IMR-90 (cell line): ENCODE results near the gene TMEM260. TPM values are rescaled to one million over a fixed set of nuclear protein-coding genes. Genes with fewer than 3 reads are reported as not detected.

Source experiments
- ATAC-seq: fragments of 200-7000 bp; cut with Tn5 transposase; 2 replicates; pipeline ENCODE4 v1.9.1; 2020; ENCODE audit warnings: low read depth, mild to moderate bottlenecking, moderate library complexity
- BruUV-seq: library from RNA; stranded (reverse); fragments of 400-500 nt; replicated peaks from 2 replicates; lab custom pipeline; 2021; lab: Mats Ljungman, UMichigan
- CTCF ChIA-PET: fragments of 300-600 bp; formaldehyde crosslinking; extraction: SDS; loops from one replicate; lab custom pipeline; 2021; ENCODE audit warnings: antibody characterized with exemption; lab: Yijun Ruan, JAX
- POLR2A ChIA-PET: fragments of 300-600 bp; sonication (Branson Sonifier 250); formaldehyde crosslinking; loops from one replicate; lab custom pipeline; 2022; ENCODE audit warnings: antibody characterized with exemption; ENCODE audit not compliant: unreplicated experiment; lab: Charles Lee
- DNase-seq: peaks from one replicate; pipeline ENCODE4 v3.0.0; 2013
- H2AFZ ChIP-seq: replicated peaks from 2 replicates; pipeline ENCODE3; 2013; ENCODE audit warnings: low read length, mild to moderate bottlenecking; ENCODE audit not compliant: poor library complexity
- H2AK5ac ChIP-seq: 2 replicates; pipeline ENCODE4 v1.6.1; 2013; ENCODE audit warnings: low read depth, low read length, inconsistent platforms
- H2AK9ac ChIP-seq: replicated peaks from 2 replicates; pipeline ENCODE3; 2013; ENCODE audit warnings: mild to moderate bottlenecking, low read depth, low read length, moderate library complexity; ENCODE audit not compliant: poor library complexity
- H2BK120ac ChIP-seq: 2 replicates; pipeline ENCODE4 v1.6.1; 2013; ENCODE audit warnings: low read depth, low read length, inconsistent platforms
- H2BK15ac ChIP-seq: 3 replicates; pipeline ENCODE4 v1.6.1; 2013; ENCODE audit warnings: low read depth, low read length, inconsistent platforms
- H2BK20ac ChIP-seq: 2 replicates; pipeline ENCODE4 v1.6.1; 2013; ENCODE audit warnings: low read depth, mild to moderate bottlenecking, inconsistent platforms, low read length, moderate library complexity
- H2BK5ac ChIP-seq: 2 replicates; pipeline ENCODE4 v1.6.1; 2013; ENCODE audit warnings: mild to moderate bottlenecking, low read depth, low read length, inconsistent platforms; ENCODE audit not compliant: poor library complexity, severe bottlenecking
- H3K14ac ChIP-seq: replicated peaks from 2 replicates; pipeline ENCODE4 v1.6.1; 2013; ENCODE audit warnings: low read depth, low read length, inconsistent platforms
- H3K18ac ChIP-seq: 2 replicates; pipeline ENCODE4 v1.6.1; 2013; ENCODE audit warnings: low read depth, low read length, control low read depth
- H3K23ac ChIP-seq: 2 replicates; pipeline ENCODE4 v1.6.1; 2013; ENCODE audit warnings: low read depth, low read length, inconsistent platforms
- H3K27ac ChIP-seq: 2 replicates; pipeline ENCODE4 v1.5.1; 2013; ENCODE audit warnings: mild to moderate bottlenecking, control low read depth, low read length; ENCODE audit not compliant: insufficient read depth
- H3K27me3 ChIP-seq: 2 replicates; pipeline ENCODE4 v1.6.1; 2013; ENCODE audit warnings: low read length; ENCODE audit not compliant: control insufficient read depth, insufficient read depth
- H3K36me3 ChIP-seq: 2 replicates; pipeline ENCODE4 v1.6.1; 2013; ENCODE audit warnings: low read length, mixed read lengths; ENCODE audit not compliant: control insufficient read depth, insufficient read depth
- H3K4ac ChIP-seq: 2 replicates; pipeline ENCODE4 v1.6.1; 2013; ENCODE audit warnings: low read depth, low read length, inconsistent platforms
- H3K4me1 ChIP-seq: 2 replicates; pipeline ENCODE4 v1.6.1; 2013; ENCODE audit warnings: low read length, mixed read lengths; ENCODE audit not compliant: control insufficient read depth, insufficient read depth
- H3K4me2 ChIP-seq: 2 replicates; pipeline ENCODE4 v1.6.1; 2013; ENCODE audit warnings: low read depth, mild to moderate bottlenecking, control low read depth, low read length, moderate library complexity
- H3K4me3 ChIP-seq: 2 replicates; pipeline ENCODE4 v1.5.1; 2013; ENCODE audit warnings: low read depth, mild to moderate bottlenecking, control low read depth, low read length, moderate library complexity; ENCODE audit not compliant: insufficient read depth
- H3K56ac ChIP-seq: 2 replicates; pipeline ENCODE4 v1.6.1; 2013; ENCODE audit warnings: low read length, inconsistent platforms; ENCODE audit not compliant: insufficient read depth; ENCODE audit errors: extremely low read depth
- H3K79me1 ChIP-seq, 2 experiments: 2 replicates each; pipeline ENCODE4 v1.6.1; 2013; ENCODE audit warnings: low read length in 2 of 2, inconsistent platforms in 1 of 2, low read depth in 1 of 2
- H3K9ac ChIP-seq: 2 replicates; pipeline ENCODE4 v1.6.1; 2013; ENCODE audit warnings: low read depth, low read length, control low read depth
- H3K9me1 ChIP-seq: 2 replicates; pipeline ENCODE4 v1.6.1; 2013; ENCODE audit warnings: low read length, inconsistent platforms; ENCODE audit not compliant: insufficient read depth
- H3K9me3 ChIP-seq: 2 replicates; pipeline ENCODE4 v1.6.1; 2013; ENCODE audit warnings: low read length; ENCODE audit not compliant: control insufficient read depth, insufficient read depth
- H4K20me1 ChIP-seq: 2 replicates; pipeline ENCODE4 v1.6.1; 2013; ENCODE audit warnings: low read length, inconsistent platforms; ENCODE audit not compliant: insufficient read depth
- H4K5ac ChIP-seq: 2 replicates; pipeline ENCODE4 v1.6.1; 2013; ENCODE audit warnings: mild to moderate bottlenecking, low read depth, low read length, control low read depth
- H4K8ac ChIP-seq, 2 experiments: 2 replicates each; pipeline ENCODE4 v1.6.1; 2013; ENCODE audit warnings: low read depth in 2 of 2, low read length in 2 of 2, control low read depth in 1 of 2, inconsistent platforms in 1 of 2
- H4K91ac ChIP-seq: 2 replicates; pipeline ENCODE4 v1.6.1; 2013; ENCODE audit warnings: low read depth, low read length, inconsistent platforms; ENCODE audit not compliant: insufficient read depth
- POLR2A ChIP-seq: IDR thresholded peaks from 2 replicates; pipeline ENCODE4 v1.6.1; 2012; ENCODE audit warnings: mild to moderate bottlenecking, low read depth, low read length
- RCOR1 ChIP-seq: IDR thresholded peaks from 2 replicates; pipeline ENCODE4 v1.6.1; 2012; ENCODE audit warnings: mild to moderate bottlenecking, low read length, improper control_type of control experiment; ENCODE audit not compliant: insufficient replicate concordance
- WGBS, 2 experiments: methylation state at CpG; one replicate each; pipeline versions ENCODE4 v1.1.5 to v1.1.7; 2013; ENCODE audit warnings: missing lambda C conversion rate in 2 of 2; ENCODE audit not compliant: insufficient read length in 1 of 2; ENCODE audit errors: extremely low coverage in 2 of 2; 5-methylcytosine and 5-hydroxymethylcytosine counted together
- dilution Hi-C: fragments of 300-500 bp; cut with HindIII; formaldehyde crosslinking; loops from one replicate; pipeline ENCODE4 v1.14.3; 2018; ENCODE audit warnings: low sequenced_read_pairs; ENCODE audit not compliant: unreplicated experiment
- in situ Hi-C: fragments of 300-500 bp; cut with MboI; formaldehyde crosslinking; loops from 3 replicates; pipeline ENCODE4 v1.14.3; 2019; ENCODE audit warnings: low sequenced_read_pairs, inconsistent platforms, mixed read lengths
- intact Hi-C: fragments of 100-400 bp; cut with micrococcal nuclease; formaldehyde crosslinking; loops from 2 replicates; pipeline ENCODE4 v1.10.0; 2022
- polyA plus RNA-seq, 3 experiments: library from polyadenylated mRNA; depleted of rRNA; stranded (reverse); fragments of >200 nt; gene quantifications; 2 replicates each; pipeline ENCODE4 v1.2.3, GENCODE V29; 2012; ENCODE audit warnings: low replicate concordance in 1 of 3
- total RNA-seq: library from RNA; depleted of rRNA; stranded (reverse); fragments of >200 nt; gene quantifications from 2 replicates; pipeline ENCODE4 v1.2.3, GENCODE V29; 2012

The TMEM260 gene
- total and polyA plus RNA-seq, 2 of the 4 experiments (the other 2 are of a cell fraction): 6.4 to 11.5 TPM

DNA sequence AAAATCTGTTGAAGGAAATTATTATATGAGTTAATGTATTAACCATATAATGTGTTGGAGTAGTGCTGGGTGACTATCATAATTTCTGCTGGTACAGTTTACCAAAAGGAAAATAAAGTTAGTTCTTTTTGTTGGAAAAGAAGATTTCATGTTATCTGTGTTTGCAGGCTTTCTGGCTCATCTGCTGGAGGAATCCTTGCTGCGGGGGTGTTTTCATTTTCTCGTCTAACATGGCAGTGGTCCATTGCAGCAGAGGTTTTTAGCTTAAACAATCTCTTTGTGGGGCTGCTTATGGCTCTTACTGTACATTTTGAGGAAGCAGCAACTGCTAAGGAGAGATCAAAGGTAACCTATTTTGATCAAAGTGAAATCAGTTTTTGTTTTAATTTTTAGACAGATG, 24.1 kb downstream of the TMEM260 start:
- Histone ChIP-seq H3K14ac (no peak overlapping the region), H2BK20ac (no peak overlapping the region), H2BK15ac (no peak overlapping the region), H2BK120ac (no peak overlapping the region), H3K9ac (no peak overlapping the region), H3K36me3 (peaks cover 8% of the 10 kb centered on the region), H2AK5ac (no peak overlapping the region), H3K4ac (no peak overlapping the region), H3K56ac (no peak overlapping the region), H3K27ac (no peak overlapping the region), H2AFZ (no peak overlapping the region), H4K91ac (no peak overlapping the region), H3K23ac (no peak overlapping the region), H3K4me2 (no peak overlapping the region), H2BK5ac (no peak overlapping the region), H4K5ac (no peak overlapping the region), H4K20me1 (no peaks in the 10 kb centered on the region), H3K18ac (no peak overlapping the region), H3K27me3 (no peaks in the 10 kb centered on the region), H4K8ac (no peak overlapping the region), H3K4me1 (peaks cover 2% of the 10 kb centered on the region; the same call in 1 of the 2 replicates), H3K79me1 (0 out of 4 replicates have a peak, but pooled peaks cover 0 to 4% of the 10 kb centered on the region in 2 experiments), H3K4me3 (no peak overlapping the region), H3K9me1 (no peaks in the 10 kb centered on the region), H3K9me3 (no peaks in the 10 kb centered on the region), H2AK9ac (no peak overlapping the region)
- POLR2A ChIA-PET: no interaction called here
- in situ Hi-C loops (no loop called here), dilution Hi-C loops (no loop called here), intact Hi-C loops (no loop called here)
- no CpG with 5 or more reads among the region's 2 CpGs for WGBS, 2 experiments
- CTCF ChIA-PET: interaction anchor here (1.3 kb wide), 1 partner anchor 22 kb away, joined by 3 read pairs; no protein-coding TSS in a partner anchor
- DNase-seq: no peak
- TF ChIP-seq POLR2A (no peak), RCOR1 (no peak)
- ATAC-seq: no peak
- BruUV-seq: no TSS peak
